Endodermal cell (in vitro differentiated cells): ENCODE results near the gene RPL36AL. TPM values are rescaled to one million over a fixed set of nuclear protein-coding genes. Genes with fewer than 3 reads are reported as not detected.

Experiments
- DNase-seq: peaks from one replicate; pipeline ENCODE4 v3.0.0-alpha.2; 2017
- H3K27ac ChIP-seq: 2 replicates; pipeline ENCODE4 v1.5.1; 2013; ENCODE audit warnings: mild to moderate bottlenecking, low read depth, low read length, moderate library complexity
- H3K27me3 ChIP-seq: 2 replicates; pipeline ENCODE4 v1.6.1; 2013; ENCODE audit warnings: mild to moderate bottlenecking, low read length, moderate library complexity; ENCODE audit not compliant: insufficient read depth, control insufficient read depth, poor library complexity, severe bottlenecking
- H3K36me3 ChIP-seq: 2 replicates; pipeline ENCODE4 v1.7.0; 2013; ENCODE audit warnings: mild to moderate bottlenecking, low read length, moderate library complexity; ENCODE audit not compliant: control insufficient read depth, insufficient read depth
- H3K4me1 ChIP-seq: one replicate; pipeline ENCODE4 v1.7.0; 2013; ENCODE audit warnings: low read length; ENCODE audit not compliant: control insufficient read depth, insufficient read depth
- H3K4me3 ChIP-seq: 2 replicates; pipeline ENCODE4 v1.5.1; 2013; ENCODE audit warnings: mild to moderate bottlenecking, low read length, moderate library complexity
- H3K9ac ChIP-seq: 2 replicates; pipeline ENCODE4 v1.6.1; 2013; ENCODE audit warnings: mild to moderate bottlenecking, low read length, moderate library complexity; ENCODE audit not compliant: poor library complexity, severe bottlenecking; ENCODE audit errors: extremely low read depth
- H3K9me3 ChIP-seq: 2 replicates; pipeline ENCODE4 v1.6.1; 2013; ENCODE audit warnings: mild to moderate bottlenecking, low read length, moderate library complexity; ENCODE audit not compliant: control insufficient read depth
- H3K27ac Mint-ChIP-seq: 2 replicates; pipeline ENCODE4 v1.8.0; 2020; ENCODE audit warnings: mixed read lengths
- H3K27me3 Mint-ChIP-seq: 2 replicates; pipeline ENCODE4 v1.8.0; 2021; ENCODE audit warnings: mild to moderate bottlenecking, mixed read lengths; ENCODE audit not compliant: insufficient read depth
- H3K36me3 Mint-ChIP-seq: 2 replicates; pipeline ENCODE4 v1.8.0; 2020; ENCODE audit warnings: low read depth, mixed read lengths
- H3K4me1 Mint-ChIP-seq: 2 replicates; pipeline ENCODE4 v1.8.0; 2020; ENCODE audit warnings: mixed read lengths
- H3K4me3 Mint-ChIP-seq: 2 replicates; pipeline ENCODE4 v1.8.0; 2020; ENCODE audit warnings: mild to moderate bottlenecking, moderate library complexity, mixed read lengths
- H3K9me3 Mint-ChIP-seq: 2 replicates; pipeline ENCODE4 v1.8.0; 2020; ENCODE audit warnings: mild to moderate bottlenecking, mixed read lengths
- CTCF ChIP-seq: fragments of 200-600 bp; sonication (generic); conservative IDR thresholded peaks from 2 replicates; pipeline ENCODE4 v1.5.0; 2021; ENCODE audit warnings: antibody characterized with exemption, mild to moderate bottlenecking
- WGBS, 2 experiments: methylation state at CpG; one replicate each; pipeline versions ENCODE4 v1.1.5 to v1.1.7; 2013; ENCODE audit warnings: missing lambda C conversion rate in 2 of 2, mixed read lengths in 1 of 2; ENCODE audit not compliant: insufficient coverage in 1 of 2, insufficient read length in 1 of 2; 5-methylcytosine and 5-hydroxymethylcytosine counted together
- total RNA-seq, 2 donors: library from RNA; stranded (reverse); fragmentation: NEBNext Ultra II Directional in 1 of 2; extraction: Animal tissue kit (Norgen Biotek cat#: 25700) in 1 of 2; gene quantifications; 2 replicates in 1 of 2; 3 replicates in 1 of 2; pipeline ENCODE4 v1.2.1, GENCODE V29; 2021

Gene RPL36AL
- total RNA-seq, 2 donors from 2014 or later: 167 to 176 TPM

GRCh38 chr14:49636866-49637265 is 16.4 kb upstream of the RPL36AL start:
- Histone ChIP-seq H3K27ac (no peak overlapping the region), H3K4me3 (no peak overlapping the region), H3K36me3 (peaks cover 23% of the 10 kb centered on the region), H3K9me3 (no peaks in the 10 kb centered on the region), H3K27me3 (no peaks in the 10 kb centered on the region), H3K9ac (no peak overlapping the region), H3K4me1 (peaks cover 11% of the 10 kb centered on the region)
- TF ChIP-seq CTCF: no peak
- Mint-ChIP-seq H3K27me3 (no peaks in the 10 kb centered on the region), H3K27ac (no peak overlapping the region), H3K4me1 (peaks cover 21% of the 10 kb centered on the region), H3K9me3 (no peaks in the 10 kb centered on the region), H3K36me3 (peaks cover 38% of the 10 kb centered on the region), H3K4me3 (no peak overlapping the region)
- 84 to 100% methylated on average over 1 of the region's 1 CpG for WGBS, 2 experiments
- no peak for DNase-seq

- Mint-ChIP-seq H3K4me1 (peaks cover 7% of the 10 kb centered on the region), H3K9me3 (no peaks in the 10 kb centered on the region), H3K27ac (peak within 1 kb of the TSS; percentile 98), H3K4me3 (peak within 1 kb of the TSS; percentile 87), H3K27me3 (no peaks in the 10 kb centered on the region), H3K36me3 (peaks cover 37% of the 10 kb centered on the region)
- 0 to 2% methylated on average over 12 to 80 of the region's 80 CpGs for WGBS, 2 experiments
- Histone ChIP-seq H3K9ac (peak within 1 kb of the TSS; percentile 91), H3K4me1 (no peaks in the 10 kb centered on the region), H3K36me3 (peaks cover 23% of the 10 kb centered on the region), H3K27me3 (no peaks in the 10 kb centered on the region), H3K9me3 (no peaks in the 10 kb centered on the region), H3K4me3 (peak within 1 kb of the TSS; percentile 94), H3K27ac (peak within 1 kb of the TSS; percentile 98)
- TF ChIP-seq CTCF: no peak
- DNase-seq: peak; percentile 82
Measured at GRCh38 chr14:49634547-49635334, 14.3 kb upstream of the RPL36AL start, which contains the start of gene DNAAF2. DNAAF2 (minus strand) TSS chr14:49635244; CDS start chr14:49635149, 95 bp downstream.

- peak; percentile 84 for TF ChIP-seq CTCF
- WGBS, 2 experiments: 0% methylated on average over 26 to 101 of the region's 101 CpGs
- DNase-seq: peak; percentile 98
- Mint-ChIP-seq H3K9me3 (no peaks in the 10 kb centered on the region), H3K36me3 (peaks cover 35% of the 10 kb centered on the region), H3K4me1 (peaks cover 7% of the 10 kb centered on the region), H3K27me3 (no peaks in the 10 kb centered on the region), H3K4me3 (peak overlapping the region; percentile 87), H3K27ac (peak overlapping the region; percentile 97)
- peak overlapping the region; percentile 98 for H3K27ac ChIP-seq
- no peaks in the 10 kb centered on the region for H3K9me3 ChIP-seq
- H3K4me3 ChIP-seq: peak overlapping the region; percentile 94
- no peaks in the 10 kb centered on the region for H3K27me3 ChIP-seq
- H3K4me1 ChIP-seq: no peaks in the 10 kb centered on the region
- H3K9ac ChIP-seq: peak overlapping the region; percentile 91
- peaks cover 17% of the 10 kb centered on the region for H3K36me3 ChIP-seq
Measured at GRCh38 chr14:49633640-49634546, 13.5 kb upstream of the RPL36AL start.
